HG03565 (cell line): Measurements from ENCODE around the gene ZNF594.
"Not testable (repeated sequence)": the region's sequence is repeated elsewhere in the genome, so short reads cannot be mapped to it uniquely, and the experiment has no call there.

Experiments
- ATAC-seq: cut with Tn5 transposase; IDR thresholded peaks from one replicate; pipeline ENCODE4 v1.9.1; 2021; ENCODE audit warnings: mild to moderate bottlenecking, moderate library complexity; ENCODE audit not compliant: unreplicated experiment

The ZNF594 gene

GRCh38 chr17:5203178-5203907 is 11.7 kb upstream of the ZNF594 start:
- ATAC-seq, result no peak

- ATAC-seq, result no peak
Observed at GRCh38 chr17:5201011-5201410, 9.3 kb upstream of the ZNF594 start.

- no peak for ATAC-seq
Observed at GRCh38 chr17:5200360-5200759, 8.7 kb upstream of the ZNF594 start.

GRCh38 chr17:5198472-5198871 is 6.8 kb upstream of the ZNF594 start:
- ATAC-seq, result no peak

- ATAC-seq, result no peak
Observed at GRCh38 chr17:5194346-5194745, 2.7 kb upstream of the ZNF594 start.

- ATAC-seq, result no peak
Observed at GRCh38 chr17:5184288-5184687, 7.4 kb downstream of the ZNF594 start.

- ATAC-seq, result no peak
Observed at GRCh38 chr17:5183410-5183793, 8.3 kb downstream of the ZNF594 start.

GRCh38 chr17:5182597-5183409 is 8.9 kb downstream of the ZNF594 start:
- no peak for ATAC-seq

GRCh38 chr17:5181509-5182305 is 10.0 kb downstream of the ZNF594 start:
- ATAC-seq, result no peak

- ATAC-seq, result no peak
Observed at GRCh38 chr17:5179003-5179402, 12.7 kb downstream of the ZNF594 start.

- ATAC-seq, result not testable (repeated sequence)
Observed at GRCh38 chr17:5175027-5175426, 16.6 kb downstream of the ZNF594 start.

GRCh38 chr17:5165791-5166564 is 25.7 kb downstream of the ZNF594 start:
- ATAC-seq, result not testable (repeated sequence)

- ATAC-seq, result no peak
Observed at GRCh38 chr17:5164436-5164835, 27.2 kb downstream of the ZNF594 start.

GRCh38 chr17:5161793-5162192 is 29.9 kb downstream of the ZNF594 start:
- not testable (repeated sequence) for ATAC-seq

GRCh38 chr17:5160702-5161101 is 31.0 kb downstream of the ZNF594 start:
- ATAC-seq, result not testable (repeated sequence)

GRCh38 chr17:5146122-5146521 is 45.5 kb downstream of the ZNF594 start:
- not testable (repeated sequence) for ATAC-seq

GRCh38 chr17:5142877-5143276 is 48.8 kb downstream of the ZNF594 start:
- not testable (repeated sequence) for ATAC-seq

GRCh38 chr17:5139458-5139732 is 52.3 kb downstream of the ZNF594 start:
- no peak for ATAC-seq

- ATAC-seq, result no peak
Observed at GRCh38 chr17:5138616-5139457, 52.8 kb downstream of the ZNF594 start.

GRCh38 chr17:5138198-5138544 is 53.5 kb downstream of the ZNF594 start:
- ATAC-seq, result not testable (repeated sequence)
